ENCODE results near the gene OR10V1.

Gene OR10V1

GRCh38 chr11:59713745-59714144 is at the start of gene OR10V1:
TSS of gene OR10V1 (minus strand) at chr11:59713845. CDS start at chr11:59713845, 0 bp downstream.
- Histone ChIP-seq H3K4me2 (ENCODE audit: low read length) (no peak within 1 kb of the TSS), H3K9me3 (ENCODE audit: control insufficient read depth, low read length) (no peaks in the 10 kb centered on the region), H2AFZ (no peak within 1 kb of the TSS), H3K4me1 (no peaks in the 10 kb centered on the region), H3K4me3 (ENCODE audit: low read depth, low read length) (no peak within 1 kb of the TSS), H3K79me2 (no peaks in the 10 kb centered on the region), H3K27me3 (ENCODE audit: control insufficient read depth, insufficient read depth, low read length) (no peaks in the 10 kb centered on the region), H3K27ac (no peak within 1 kb of the TSS), H3K9ac (no peak within 1 kb of the TSS), H3K36me3 (ENCODE audit: control insufficient read depth, insufficient read depth, low read length) (no peaks in the 10 kb centered on the region)
- TF ChIP-seq CTCF (IDR thresholded peaks at IDR 0.05): no peak

GRCh38 chr11:59761993-59762392 is 48.3 kb upstream of the OR10V1 start:
- Histone ChIP-seq H3K9ac (no peak overlapping the region), H3K4me3 (ENCODE audit: low read depth, low read length) (no peak overlapping the region), H3K4me2 (ENCODE audit: low read length) (no peak overlapping the region), H3K9me3 (ENCODE audit: control insufficient read depth, low read length) (no peaks in the 10 kb centered on the region), H3K79me2 (peaks cover 13% of the 10 kb centered on the region), H2AFZ (no peak overlapping the region), H3K36me3 (ENCODE audit: control insufficient read depth, insufficient read depth, low read length) (no peaks in the 10 kb centered on the region), H3K27ac (no peak overlapping the region), H3K4me1 (peaks cover 13% of the 10 kb centered on the region), H3K27me3 (ENCODE audit: control insufficient read depth, insufficient read depth, low read length) (no peaks in the 10 kb centered on the region)
- TF ChIP-seq CTCF (IDR thresholded peaks at IDR 0.05): no peak

GRCh38 chr11:59760771-59761170 is 47.1 kb upstream of the OR10V1 start:
- Histone ChIP-seq H2AFZ (no peak overlapping the region), H3K4me1 (peaks cover 8% of the 10 kb centered on the region), H3K79me2 (peaks cover 13% of the 10 kb centered on the region), H3K4me2 (ENCODE audit: low read length) (no peak overlapping the region), H3K9me3 (ENCODE audit: control insufficient read depth, low read length) (no peaks in the 10 kb centered on the region), H3K4me3 (ENCODE audit: low read depth, low read length) (no peak overlapping the region), H3K9ac (no peak overlapping the region), H3K27me3 (ENCODE audit: control insufficient read depth, insufficient read depth, low read length) (no peaks in the 10 kb centered on the region), H3K27ac (no peak overlapping the region), H3K36me3 (ENCODE audit: control insufficient read depth, insufficient read depth, low read length) (no peaks in the 10 kb centered on the region)
- no peak for TF ChIP-seq CTCF (IDR thresholded peaks at IDR 0.05)

- H3K9me3 ChIP-seq (ENCODE audit: control insufficient read depth, low read length): no peaks in the 10 kb centered on the region
- no peaks in the 10 kb centered on the region for H3K36me3 ChIP-seq (ENCODE audit: control insufficient read depth, insufficient read depth, low read length)
- no peak overlapping the region for H3K4me3 ChIP-seq (ENCODE audit: low read depth, low read length)
- no peak for TF ChIP-seq CTCF (IDR thresholded peaks at IDR 0.05)
- no peak overlapping the region for H3K9ac ChIP-seq
- H3K4me1 ChIP-seq: peaks cover 4% of the 10 kb centered on the region
- H3K79me2 ChIP-seq: peaks cover 13% of the 10 kb centered on the region
- no peak overlapping the region for H2AFZ ChIP-seq
- no peaks in the 10 kb centered on the region for H3K27me3 ChIP-seq (ENCODE audit: control insufficient read depth, insufficient read depth, low read length)
- no peak overlapping the region for H3K27ac ChIP-seq
- no peak overlapping the region for H3K4me2 ChIP-seq (ENCODE audit: low read length)
Measured at GRCh38 chr11:59759900-59760299, 46.3 kb upstream of the OR10V1 start.

- no peak overlapping the region for H3K9ac ChIP-seq
- no peak overlapping the region for H3K4me2 ChIP-seq (ENCODE audit: low read length)
- H3K27ac ChIP-seq: no peak overlapping the region
- H3K9me3 ChIP-seq (ENCODE audit: control insufficient read depth, low read length): no peaks in the 10 kb centered on the region
- H3K79me2 ChIP-seq: peaks cover 13% of the 10 kb centered on the region
- no peaks in the 10 kb centered on the region for H3K27me3 ChIP-seq (ENCODE audit: control insufficient read depth, insufficient read depth, low read length)
- TF ChIP-seq CTCF (IDR thresholded peaks at IDR 0.05): no peak
- H2AFZ ChIP-seq: no peak overlapping the region
- no peaks in the 10 kb centered on the region for H3K36me3 ChIP-seq (ENCODE audit: control insufficient read depth, insufficient read depth, low read length)
- peaks cover 3% of the 10 kb centered on the region for H3K4me1 ChIP-seq
- no peak overlapping the region for H3K4me3 ChIP-seq (ENCODE audit: low read depth, low read length)
Measured at GRCh38 chr11:59758401-59759037, 44.9 kb upstream of the OR10V1 start.

Data from parathyroid adenoma (tissue), 2 donors.